GM12892 (cell line): ENCODE measurements around the gene TTC33.

ENCODE experiments used
- POLR2A ChIP-seq: IDR thresholded peaks from 2 replicates; pipeline ENCODE4 v1.6.1; 2011; ENCODE audit warnings: low read depth, low read length, control low read depth
- POLR2AphosphoS5 ChIP-seq: IDR thresholded peaks from 2 replicates; pipeline ENCODE4 v1.6.1; 2011; ENCODE audit warnings: low read depth, low read length, control low read depth
- TAF1 ChIP-seq: IDR thresholded peaks from 2 replicates; pipeline ENCODE4 v1.6.1; 2011; ENCODE audit warnings: low read depth, mild to moderate bottlenecking, control low read depth, low read length, borderline replicate concordance

- TF ChIP-seq POLR2A (no peak), POLR2AphosphoS5 (no peak), TAF1 (no peak)
These were observed 264.1 kb downstream of the TTC33 start for GRCh38 chr5:40491644-40492043.
